Activated naive CD4-positive, alpha-beta T cell treated with anti-CD3 and anti-CD28 coated beads for 36 hours (primary cell): ENCODE results near the gene LCTL. TPM values are rescaled to one million over a fixed set of nuclear protein-coding genes. Genes with fewer than 3 reads are reported as not detected.
"Not testable (repeated sequence)": the region's sequence is repeated elsewhere in the genome, so short reads cannot be mapped to it uniquely, and the experiment has no call there.

Experiments
- CTCF ChIA-PET: fragments of 350-600 bp; sonication (Branson Sonifier 250); formaldehyde crosslinking; loops from one replicate; lab custom pipeline; 2021; ENCODE audit warnings: antibody characterized with exemption; lab: Charles Lee
- DNase-seq: peaks from one replicate; pipeline ENCODE4 v3.0.0-alpha.2; 2020
- H3K27ac Mint-ChIP-seq: one replicate; pipeline ENCODE4 v1.8.0; 2021; ENCODE audit warnings: mild to moderate bottlenecking, mixed read lengths
- H3K27me3 Mint-ChIP-seq: one replicate; pipeline ENCODE4 v1.8.0; 2021; ENCODE audit warnings: low read depth, mixed read lengths
- H3K36me3 Mint-ChIP-seq: one replicate; pipeline ENCODE4 v1.8.0; 2021; ENCODE audit warnings: low read depth, mixed read lengths
- H3K4me1 Mint-ChIP-seq: one replicate; pipeline ENCODE4 v1.8.0; 2021; ENCODE audit warnings: low read depth, mixed read lengths
- H3K4me3 Mint-ChIP-seq: one replicate; pipeline ENCODE4 v1.8.0; 2021; ENCODE audit warnings: mild to moderate bottlenecking, moderate library complexity, mixed read lengths
- H3K9me3 Mint-ChIP-seq: one replicate; pipeline ENCODE4 v1.8.0; 2021; ENCODE audit warnings: mixed read lengths
- intact Hi-C: fragments of 100-400 bp; cut with micrococcal nuclease; formaldehyde crosslinking; loops from one replicate; pipeline ENCODE4 v1.15.1; 2023
- total RNA-seq, 2 experiments: library from RNA; stranded (reverse); gene quantifications; one replicate each; pipeline ENCODE4 v1.2.3, GENCODE V29; 2021

The LCTL gene
- total RNA-seq, 2 experiments from 2014 or later = not detected

DNA sequence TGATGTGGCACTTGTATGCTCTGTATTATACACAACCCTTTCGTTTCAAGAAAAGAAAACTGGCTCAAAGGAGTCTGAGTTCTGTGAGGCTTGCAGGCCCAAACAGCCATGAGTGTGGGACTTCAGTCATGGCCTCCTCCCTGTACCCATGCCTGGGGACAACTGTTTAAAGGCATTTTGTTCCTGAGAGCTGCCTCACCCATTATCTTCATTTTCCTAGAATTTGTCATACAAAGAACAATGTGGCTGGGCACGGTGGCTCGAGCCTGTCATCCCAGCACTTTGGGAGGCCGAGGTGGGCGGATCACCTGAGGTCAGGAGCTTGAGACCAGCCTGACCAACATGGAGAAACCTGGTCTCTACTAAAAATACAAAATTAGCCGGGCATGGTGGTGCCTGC is 23.6 kb upstream of the LCTL start:
- H3K27ac Mint-ChIP-seq, DNase-seq, H3K36me3 Mint-ChIP-seq, H3K4me3 Mint-ChIP-seq, H3K27me3 Mint-ChIP-seq, intact Hi-C loops, H3K9me3 Mint-ChIP-seq, H3K4me1 Mint-ChIP-seq: not testable (repeated sequence)
- CTCF ChIA-PET = interaction anchor here (1.3 kb wide), 1 partner anchor 13 kb away, joined by 3 read pairs; no protein-coding TSS in a partner anchor

DNA sequence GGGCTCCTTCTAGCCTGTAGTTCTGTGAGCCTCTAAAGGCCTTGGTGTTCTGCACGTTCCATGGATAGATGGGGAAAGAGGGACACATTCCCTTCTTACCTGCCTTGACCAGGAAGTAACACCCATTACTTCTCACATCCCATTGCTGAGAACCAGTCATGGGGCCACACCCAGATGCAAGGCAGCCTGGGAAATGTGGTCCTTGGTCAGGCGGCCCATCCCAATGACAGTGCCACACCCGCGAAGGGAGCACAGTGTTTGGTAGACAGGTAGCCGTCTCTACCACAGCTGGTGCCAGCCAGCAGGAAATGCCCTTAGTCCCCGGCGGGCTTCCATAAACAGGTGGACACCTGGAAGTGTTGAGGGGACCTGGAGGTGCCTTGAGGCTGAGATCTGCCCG is 23.2 kb upstream of the LCTL start:
- Mint-ChIP-seq H3K4me1 (no peaks in the 10 kb centered on the region), H3K36me3 (no peaks in the 10 kb centered on the region), H3K27me3 (peaks cover 2% of the 10 kb centered on the region), H3K9me3 (no peaks in the 10 kb centered on the region), H3K27ac (no peak overlapping the region), H3K4me3 (no peak overlapping the region)
- DNase-seq = no peak
- intact Hi-C loops = no loop called here
- CTCF ChIA-PET = no interaction called here

DNA sequence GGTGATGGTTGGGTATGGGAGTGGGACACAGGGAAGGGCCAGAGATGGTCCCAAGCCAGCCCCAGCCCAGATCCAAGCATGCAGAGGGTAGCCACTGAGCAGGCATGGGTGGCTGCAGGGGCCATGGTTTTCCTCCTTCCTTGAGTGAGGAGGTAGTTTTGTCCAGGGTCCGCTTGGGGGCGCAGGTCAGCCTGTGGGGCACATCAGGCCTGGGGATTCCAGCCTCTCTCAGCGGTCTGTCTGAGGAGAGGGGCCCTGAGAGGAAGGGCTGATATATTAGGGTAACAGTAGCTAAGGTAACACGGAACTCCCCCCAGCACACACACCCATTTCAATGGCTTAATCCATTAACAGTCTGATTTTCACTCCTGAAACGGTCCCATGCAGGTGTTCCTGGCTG is 22.7 kb upstream of the LCTL start:
- H3K27ac Mint-ChIP-seq = no peak overlapping the region
- H3K36me3 Mint-ChIP-seq = no peaks in the 10 kb centered on the region
- DNase-seq = no peak
- CTCF ChIA-PET = interaction anchor here (0.6 kb wide), 1 partner anchor 264 kb away, joined by 3 read pairs; no protein-coding TSS in a partner anchor
- no peaks in the 10 kb centered on the region for H3K9me3 Mint-ChIP-seq
- no peak overlapping the region for H3K4me3 Mint-ChIP-seq
- H3K27me3 Mint-ChIP-seq = peaks cover 2% of the 10 kb centered on the region
- intact Hi-C loops = no loop called here
- no peaks in the 10 kb centered on the region for H3K4me1 Mint-ChIP-seq

DNA sequence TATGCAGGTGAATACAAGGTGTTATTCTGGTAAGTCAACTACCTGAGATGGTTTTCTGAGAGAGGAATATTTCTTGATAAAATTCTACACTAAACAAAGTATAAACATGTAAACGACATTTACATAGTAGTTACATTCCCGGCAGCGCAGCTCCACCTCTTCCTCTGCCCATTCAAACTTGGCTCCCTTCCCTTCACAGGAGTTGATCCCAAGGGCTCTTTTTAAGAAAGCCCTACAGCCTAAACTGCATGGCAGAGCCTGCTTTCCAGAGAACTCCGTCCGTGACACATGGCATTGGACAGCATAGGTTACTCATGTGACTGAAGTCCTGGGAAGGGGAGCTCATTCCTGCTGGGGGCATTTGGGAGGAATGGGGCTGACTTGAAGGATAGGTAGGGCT is 22.0 kb upstream of the LCTL start:
- DNase-seq = no peak
- intact Hi-C loops = no loop called here
- H3K36me3 Mint-ChIP-seq = no peaks in the 10 kb centered on the region
- H3K4me3 Mint-ChIP-seq = no peak overlapping the region
- H3K27ac Mint-ChIP-seq = no peak overlapping the region
- CTCF ChIA-PET = interaction anchor here (0.6 kb wide), 1 partner anchor 264 kb away, joined by 3 read pairs; no protein-coding TSS in a partner anchor
- H3K4me1 Mint-ChIP-seq = no peaks in the 10 kb centered on the region
- no peaks in the 10 kb centered on the region for H3K9me3 Mint-ChIP-seq
- H3K27me3 Mint-ChIP-seq = peaks cover 2% of the 10 kb centered on the region

DNA sequence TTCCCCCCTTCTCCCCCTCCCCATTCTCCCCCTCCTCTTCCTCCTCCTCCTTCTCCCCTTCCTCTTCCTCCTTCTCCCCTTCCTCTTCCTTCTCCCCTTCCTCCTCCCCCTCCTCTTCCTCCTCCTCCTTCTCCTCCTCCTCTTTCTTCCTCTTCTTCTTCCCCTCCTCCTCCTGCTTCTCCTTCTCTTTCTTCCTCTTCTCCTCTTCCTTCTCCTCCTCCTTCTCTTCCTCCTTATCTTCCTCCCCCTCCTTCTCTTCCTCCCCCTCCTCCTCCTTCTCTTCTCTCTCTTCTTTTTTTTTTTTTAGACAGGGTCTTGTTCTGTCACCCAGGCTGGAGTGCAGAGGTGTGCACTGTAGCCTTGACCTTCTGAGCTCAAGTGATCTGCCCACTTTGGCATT is 21.2 kb upstream of the LCTL start:
- Mint-ChIP-seq H3K9me3 (no peaks in the 10 kb centered on the region), H3K36me3 (no peaks in the 10 kb centered on the region), H3K27ac (no peak overlapping the region), H3K27me3 (peaks cover 2% of the 10 kb centered on the region), H3K4me3 (no peak overlapping the region), H3K4me1 (no peaks in the 10 kb centered on the region)
- DNase-seq = no peak
- CTCF ChIA-PET = no interaction called here
- intact Hi-C loops = no loop called here

DNA sequence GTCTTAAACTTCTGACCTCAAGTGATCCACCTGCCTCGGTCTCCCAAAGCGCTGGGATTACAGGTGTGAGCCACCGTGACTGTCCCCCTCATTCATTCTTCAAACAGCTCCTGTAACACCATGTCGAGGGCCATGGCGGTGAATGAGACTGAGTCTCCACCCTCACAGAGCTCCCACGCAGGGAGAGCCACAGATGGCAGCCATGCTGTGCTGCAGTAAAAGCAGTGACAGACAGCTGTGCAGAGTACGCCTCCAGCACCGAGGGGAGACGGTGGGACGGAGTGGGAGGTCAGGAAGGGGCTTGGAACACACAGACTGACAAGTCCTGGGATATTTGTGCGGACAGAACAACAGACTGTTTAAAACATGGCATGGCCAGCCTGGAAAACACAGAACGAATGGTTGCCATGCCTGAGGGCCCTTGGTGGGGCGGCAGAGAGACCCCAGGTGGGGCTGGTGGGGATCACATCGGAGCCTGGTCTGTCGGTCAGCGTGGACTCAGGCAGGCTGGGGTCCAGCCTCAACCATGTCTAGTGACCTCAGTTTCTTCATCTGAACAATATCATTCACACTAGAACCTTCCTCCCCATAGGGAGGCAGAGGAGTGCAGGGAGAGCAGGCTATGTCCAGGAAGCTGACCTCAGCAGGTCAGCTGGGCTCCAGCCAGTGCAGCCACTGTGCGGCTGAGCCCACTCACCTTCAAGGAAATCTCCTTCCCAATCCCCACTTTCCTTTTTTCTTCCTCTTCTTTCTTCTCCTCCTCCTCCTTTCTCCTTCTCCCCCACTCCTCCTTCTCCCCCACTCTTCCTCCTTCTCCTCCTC is 20.6 kb upstream of the LCTL start:
- no peaks in the 10 kb centered on the region for H3K36me3 Mint-ChIP-seq
- H3K9me3 Mint-ChIP-seq = no peaks in the 10 kb centered on the region
- H3K27me3 Mint-ChIP-seq = peaks cover 2% of the 10 kb centered on the region
- DNase-seq = no peak
- no peaks in the 10 kb centered on the region for H3K4me1 Mint-ChIP-seq
- CTCF ChIA-PET = no interaction called here
- no peak overlapping the region for H3K27ac Mint-ChIP-seq
- intact Hi-C loops = no loop called here
- H3K4me3 Mint-ChIP-seq = no peak overlapping the region

DNA sequence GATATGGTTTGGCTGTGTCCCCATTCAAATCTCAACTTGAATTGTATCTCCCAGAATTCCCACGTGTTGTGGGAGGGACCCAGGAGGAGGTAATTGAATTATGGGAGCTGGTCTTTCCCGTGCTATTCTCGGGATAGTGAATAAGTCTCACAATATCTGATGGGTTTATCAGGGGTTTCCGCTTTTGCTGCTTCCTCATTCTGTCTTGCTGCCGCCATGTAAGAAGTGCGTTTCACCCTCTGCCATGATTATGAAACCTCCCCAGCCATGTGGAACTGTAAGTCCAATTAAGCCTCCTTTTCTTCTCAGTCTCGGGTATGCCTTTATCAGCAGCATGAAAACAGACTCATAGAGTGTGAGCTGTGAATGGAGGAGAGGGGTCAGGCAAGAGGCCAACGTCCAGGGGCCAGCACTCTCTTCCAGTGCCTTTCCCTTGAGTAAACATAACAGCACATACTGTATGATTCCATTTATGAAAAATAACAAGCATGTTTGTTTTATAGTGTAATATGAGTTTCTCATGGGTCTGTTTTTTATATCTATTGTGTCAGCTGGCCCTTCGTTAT is 16.3 kb upstream of the LCTL start:
- CTCF ChIA-PET = interaction anchor here (1.3 kb wide), 1 partner anchor 15 kb away, joined by 3 read pairs; no protein-coding TSS in a partner anchor
- no peak overlapping the region for H3K27ac Mint-ChIP-seq
- peaks cover 2% of the 10 kb centered on the region for H3K27me3 Mint-ChIP-seq
- no peaks in the 10 kb centered on the region for H3K9me3 Mint-ChIP-seq
- no peak for DNase-seq
- no peaks in the 10 kb centered on the region for H3K36me3 Mint-ChIP-seq
- H3K4me3 Mint-ChIP-seq = no peak overlapping the region
- no peaks in the 10 kb centered on the region for H3K4me1 Mint-ChIP-seq
- intact Hi-C loops = no loop called here

DNA sequence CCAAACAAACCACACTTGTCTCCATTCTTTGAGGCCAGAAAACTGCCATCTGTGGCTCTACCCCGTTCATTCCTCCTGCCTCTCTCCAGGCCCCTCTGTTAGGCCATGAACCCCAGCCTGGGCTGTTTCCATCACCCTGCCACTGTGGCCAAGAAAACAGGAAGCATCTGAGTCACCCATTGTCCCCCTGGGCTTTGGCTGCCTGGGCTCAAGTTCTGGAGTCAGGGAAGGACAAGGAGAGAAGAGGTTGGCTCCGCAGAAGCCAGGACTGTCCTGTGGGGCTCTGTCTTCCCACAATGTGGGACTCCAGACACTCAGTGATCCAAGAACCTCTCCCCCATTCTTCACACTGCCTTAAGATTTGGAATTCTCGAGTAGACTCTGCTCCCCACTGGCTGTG is 14.8 kb upstream of the LCTL start:
- Mint-ChIP-seq H3K4me3 (no peak overlapping the region), H3K27me3 (no peaks in the 10 kb centered on the region), H3K36me3 (no peaks in the 10 kb centered on the region), H3K9me3 (no peaks in the 10 kb centered on the region), H3K27ac (no peak overlapping the region), H3K4me1 (no peaks in the 10 kb centered on the region)
- intact Hi-C loops = no loop called here
- DNase-seq = no peak
- CTCF ChIA-PET = interaction anchor here (0.7 to 1.3 kb wide), 2 partner anchors 14 to 331 kb away, joined by 3 to 4 read pairs; no protein-coding TSS in a partner anchor

DNA sequence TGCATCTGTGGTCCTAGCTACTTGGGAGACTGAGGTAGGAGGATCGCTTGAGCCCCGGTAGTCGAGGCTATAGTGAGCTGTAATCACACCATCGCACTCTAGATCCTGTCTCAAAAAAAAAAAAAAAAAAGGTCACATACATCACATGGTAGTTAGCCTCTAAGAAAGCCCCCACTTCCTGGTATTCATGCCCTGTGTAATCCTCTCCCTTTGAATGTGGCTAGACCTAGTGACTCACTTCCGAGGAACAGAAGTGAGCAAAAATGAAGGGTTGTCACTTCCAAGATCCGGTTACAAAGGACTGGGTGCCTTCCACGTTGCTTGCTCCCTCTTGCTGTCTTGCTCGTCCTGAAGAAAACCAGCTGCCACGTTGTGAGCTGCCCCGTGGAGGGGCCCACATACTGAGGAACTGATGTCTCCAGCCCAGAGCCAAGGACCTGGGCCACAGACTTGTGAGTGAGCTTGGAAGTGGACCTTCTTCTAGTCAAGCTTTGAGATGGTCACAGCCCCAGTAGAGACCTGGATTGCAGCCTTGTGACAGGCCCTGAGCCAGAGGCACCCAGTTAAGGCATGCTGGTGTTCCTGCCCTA is 12.6 kb upstream of the LCTL start:
- CTCF ChIA-PET = no interaction called here
- peaks cover 2% of the 10 kb centered on the region for H3K4me1 Mint-ChIP-seq
- H3K36me3 Mint-ChIP-seq = no peaks in the 10 kb centered on the region
- DNase-seq = no peak
- H3K27ac Mint-ChIP-seq = no peak overlapping the region
- H3K27me3 Mint-ChIP-seq = no peaks in the 10 kb centered on the region
- intact Hi-C loops = no loop called here
- H3K4me3 Mint-ChIP-seq = no peak overlapping the region
- no peaks in the 10 kb centered on the region for H3K9me3 Mint-ChIP-seq

DNA sequence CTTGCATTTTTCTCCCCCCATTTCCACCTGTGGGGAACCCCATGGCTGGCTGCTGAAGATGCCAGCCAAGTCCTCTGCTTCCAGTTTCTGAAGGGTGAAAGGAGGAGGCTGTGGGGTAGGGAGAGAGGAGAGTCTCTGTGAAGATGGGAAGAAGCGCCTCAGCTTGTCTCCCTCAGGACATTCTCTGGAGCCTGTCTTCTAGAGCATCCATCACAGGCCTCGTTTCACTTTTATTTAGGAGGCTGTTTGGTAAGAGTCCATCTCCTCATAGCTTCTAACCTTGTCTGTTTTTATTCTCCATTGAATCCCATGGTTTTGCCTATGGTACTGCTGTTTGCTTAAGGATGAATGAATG is 8.8 kb upstream of the LCTL start:
- intact Hi-C loops = no loop called here
- no peaks in the 10 kb centered on the region for H3K9me3 Mint-ChIP-seq
- peaks cover 2% of the 10 kb centered on the region for H3K4me1 Mint-ChIP-seq
- H3K27me3 Mint-ChIP-seq = no peaks in the 10 kb centered on the region
- H3K4me3 Mint-ChIP-seq = no peak overlapping the region
- DNase-seq = no peak
- CTCF ChIA-PET = no interaction called here
- H3K36me3 Mint-ChIP-seq = no peaks in the 10 kb centered on the region
- no peak overlapping the region for H3K27ac Mint-ChIP-seq

DNA sequence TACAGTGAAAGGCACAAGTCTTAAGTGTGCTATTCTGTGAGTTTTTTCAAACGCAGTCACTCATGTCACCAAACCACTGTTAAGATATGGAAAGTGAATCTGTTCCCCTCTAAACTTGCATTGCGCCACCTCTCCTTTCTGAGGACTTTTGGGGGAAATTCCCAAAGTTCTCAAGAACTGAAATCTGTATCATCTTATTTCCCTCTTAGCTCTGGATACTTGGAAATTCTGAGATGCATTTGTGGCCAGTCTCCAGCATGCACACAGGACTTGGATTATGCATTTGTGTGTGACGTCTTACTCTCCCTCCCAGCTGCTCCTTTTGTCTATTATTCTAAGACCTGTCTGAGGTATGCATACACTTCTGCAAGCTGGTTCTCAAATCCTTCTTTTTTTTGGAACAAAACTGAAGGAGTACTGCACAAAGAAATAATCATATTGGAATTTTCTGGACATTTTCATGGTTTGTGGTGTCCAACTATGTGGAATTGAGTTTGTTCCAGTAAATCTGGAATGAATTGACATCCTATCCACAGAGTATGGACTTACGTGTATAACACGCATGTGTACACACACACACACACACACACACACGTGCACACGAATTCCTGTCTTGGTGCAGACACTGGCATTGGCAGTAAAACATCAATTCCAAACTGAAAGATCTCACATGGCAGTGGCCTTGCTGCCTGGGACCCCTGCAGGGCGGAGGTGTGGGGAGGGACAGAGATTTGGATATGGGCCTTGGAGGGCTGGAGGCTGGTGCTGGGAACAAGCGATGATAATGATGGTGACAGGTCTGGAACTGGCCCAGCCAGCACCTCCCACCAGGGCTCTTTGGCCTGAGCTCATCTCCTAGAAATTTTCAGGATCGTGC is 8.2 kb upstream of the LCTL start:
- no peak for DNase-seq
- Mint-ChIP-seq H3K36me3 (no peaks in the 10 kb centered on the region), H3K4me1 (peaks cover 2% of the 10 kb centered on the region), H3K27ac (no peak overlapping the region), H3K9me3 (no peaks in the 10 kb centered on the region), H3K27me3 (no peaks in the 10 kb centered on the region), H3K4me3 (no peak overlapping the region)
- intact Hi-C loops = no loop called here
- CTCF ChIA-PET = no interaction called here

DNA sequence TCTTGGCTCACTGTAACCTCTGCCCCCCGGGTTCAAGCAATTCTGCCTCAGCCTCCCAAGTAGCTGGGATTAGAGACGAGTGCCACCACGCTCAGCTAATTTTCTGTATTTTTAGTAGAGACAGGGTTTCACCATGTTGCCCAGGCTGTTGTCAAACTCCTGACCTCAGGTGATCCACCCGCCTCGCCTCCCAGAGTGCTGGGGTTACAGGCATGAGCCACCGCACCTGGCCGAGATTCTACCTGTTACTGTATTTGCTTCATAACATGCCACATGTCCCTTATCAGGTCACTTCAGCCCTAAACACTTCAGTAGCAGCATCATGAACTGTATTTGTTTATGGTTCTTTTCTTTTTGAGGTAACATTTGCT is 7.5 kb upstream of the LCTL start:
- no peaks in the 10 kb centered on the region for H3K27me3 Mint-ChIP-seq
- H3K36me3 Mint-ChIP-seq = no peaks in the 10 kb centered on the region
- no peaks in the 10 kb centered on the region for H3K9me3 Mint-ChIP-seq
- intact Hi-C loops = no loop called here
- H3K27ac Mint-ChIP-seq = no peak overlapping the region
- no peak for DNase-seq
- H3K4me1 Mint-ChIP-seq = peaks cover 2% of the 10 kb centered on the region
- H3K4me3 Mint-ChIP-seq = no peak overlapping the region
- CTCF ChIA-PET = no interaction called here
